Measurements from ENCODE around the gene TNFAIP3.

DNA sequence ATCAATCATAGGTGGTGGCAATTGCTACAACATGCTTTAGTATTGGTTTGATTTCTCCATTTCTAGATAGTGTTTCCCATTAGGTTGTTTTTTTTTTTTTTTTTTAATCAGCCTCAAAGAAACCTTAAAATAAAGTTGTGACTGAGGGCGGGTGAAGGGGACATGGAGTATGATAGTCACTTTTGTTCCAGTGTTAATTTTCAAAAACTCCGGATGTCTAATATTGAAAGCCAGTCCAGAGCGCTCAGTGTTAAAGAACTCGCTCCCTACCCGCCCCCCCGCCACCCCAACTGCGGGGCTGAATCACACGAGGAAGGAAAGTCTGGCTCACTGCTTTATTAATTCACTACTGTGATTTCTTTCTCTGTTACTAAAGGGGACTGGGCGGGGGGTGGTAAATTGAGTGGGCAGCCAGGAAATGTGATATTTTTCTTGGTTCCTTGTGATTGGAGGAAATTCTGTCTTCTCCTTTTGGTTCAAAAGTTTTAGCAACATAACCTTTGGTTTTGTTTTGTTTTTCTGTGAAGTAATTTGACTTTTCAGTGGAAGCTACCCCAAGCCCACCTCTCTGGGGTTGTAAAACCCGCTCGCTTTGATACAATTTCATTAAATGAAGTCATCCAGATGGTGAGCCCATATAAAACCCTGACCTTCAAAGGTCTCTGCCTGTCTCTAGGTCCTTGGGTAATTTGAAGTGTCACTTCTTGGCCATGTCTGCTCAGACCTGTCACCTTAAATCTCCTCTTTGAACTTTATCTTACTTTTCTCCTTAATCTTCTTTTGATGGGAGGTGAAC, 38.0 kb downstream of the TNFAIP3 start:
- TF ChIP-seq YY1 (IDR thresholded peaks at IDR 0.05; ENCODE audit: insufficient read depth, insufficient read length) (no peak), ZNF274 (IDR thresholded peaks at IDR 0.05; ENCODE audit: low read depth, low read length) (no peak), SUZ12 (IDR thresholded peaks at IDR 0.05; ENCODE audit: extremely low read depth, insufficient read depth, insufficient read length) (no peak)

All from NT2/D1 (cell line).